ENCODE data around the gene FHIP1A. TPM values are rescaled to one million over a fixed set of nuclear protein-coding genes. Genes with fewer than 3 reads are reported as not detected.

Gene FHIP1A
- polyA plus RNA-seq, 1 donor = 5.0 TPM

DNA sequence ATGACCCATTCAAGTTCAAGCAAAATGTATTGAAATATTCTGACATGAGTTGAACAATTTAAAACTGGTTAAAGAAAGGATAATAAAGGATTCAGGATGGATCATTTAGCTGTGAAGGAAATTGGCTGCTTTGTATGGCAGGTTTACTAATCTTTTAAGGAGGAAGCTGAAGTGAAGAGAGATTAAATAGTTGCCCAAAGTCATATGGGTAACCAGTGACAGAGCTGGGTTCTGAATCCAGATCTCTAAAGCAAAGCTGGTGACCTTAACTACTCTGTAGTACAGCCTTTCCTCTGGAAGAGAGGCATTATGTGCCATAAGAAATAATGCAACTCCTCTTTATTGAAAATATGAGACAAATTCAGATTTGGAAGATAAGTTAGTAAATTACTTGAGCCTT, 22.8 kb downstream of the FHIP1A start:
- Histone ChIP-seq H3K27ac (ENCODE audit: low read length) (no peak overlapping the region), H3K36me3 (ENCODE audit: control insufficient read depth, insufficient read depth, low read length) (no peaks in the 10 kb centered on the region), H3K9me3 (ENCODE audit: control insufficient read depth, low read depth, low read length) (no peaks in the 10 kb centered on the region), H3K4me1 (ENCODE audit: control insufficient read depth, insufficient read depth, low read length) (no peaks in the 10 kb centered on the region), H3K27me3 (ENCODE audit: control insufficient read depth, insufficient read depth, low read length) (no peaks in the 10 kb centered on the region), H3K4me3 (ENCODE audit: low read length) (no peak overlapping the region)
- no peak for DNase-seq

DNA sequence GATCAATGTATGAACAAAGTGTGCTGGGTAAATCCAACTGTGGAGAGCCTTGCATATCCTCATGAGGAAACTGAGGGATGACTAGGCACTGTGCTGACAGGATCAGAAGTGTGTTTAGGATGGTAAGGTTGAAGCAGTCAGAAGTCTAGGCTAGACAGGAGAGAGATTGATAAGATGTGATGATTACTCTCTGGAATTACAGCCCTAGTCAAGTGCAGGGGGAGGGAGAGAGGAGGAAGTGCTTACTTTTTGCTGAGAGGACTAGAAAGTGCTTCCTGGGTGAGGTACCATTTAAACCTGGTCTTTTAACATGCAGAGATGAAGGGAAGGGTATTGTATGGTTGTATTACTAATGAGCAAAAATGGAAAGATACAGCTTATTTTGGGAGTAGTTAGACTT, 23.7 kb downstream of the FHIP1A start:
- Histone ChIP-seq H3K9me3 (ENCODE audit: control insufficient read depth, low read depth, low read length) (no peaks in the 10 kb centered on the region), H3K36me3 (ENCODE audit: control insufficient read depth, insufficient read depth, low read length) (no peaks in the 10 kb centered on the region), H3K27ac (ENCODE audit: low read length) (no peak overlapping the region), H3K4me1 (ENCODE audit: control insufficient read depth, insufficient read depth, low read length) (no peaks in the 10 kb centered on the region), H3K4me3 (ENCODE audit: low read length) (no peak overlapping the region), H3K27me3 (ENCODE audit: control insufficient read depth, insufficient read depth, low read length) (no peaks in the 10 kb centered on the region)
- no peak for DNase-seq

- Histone ChIP-seq H3K27ac (ENCODE audit: low read length) (no peak overlapping the region), H3K27me3 (ENCODE audit: control insufficient read depth, insufficient read depth, low read length) (no peaks in the 10 kb centered on the region)
These were observed 25.3 kb downstream of the FHIP1A start for GRCh38 chr4:151434183-151434860.

GRCh38 chr4:151436093-151436518, 27.1 kb downstream of the FHIP1A start:
- Histone ChIP-seq H3K9me3 (ENCODE audit: control insufficient read depth, low read depth, low read length) (no peaks in the 10 kb centered on the region), H3K27ac (ENCODE audit: low read length) (no peak overlapping the region), H3K27me3 (ENCODE audit: control insufficient read depth, insufficient read depth, low read length) (no peaks in the 10 kb centered on the region), H3K4me3 (ENCODE audit: low read length) (no peak overlapping the region), H3K36me3 (ENCODE audit: control insufficient read depth, insufficient read depth, low read length) (no peaks in the 10 kb centered on the region), H3K4me1 (ENCODE audit: control insufficient read depth, insufficient read depth, low read length) (no peaks in the 10 kb centered on the region)
- DNase-seq = no peak
- WGBS (ENCODE audit: insufficient coverage, low lambda C conversion rate) = 100% methylated on average over 2 of the region's 4 CpGs

More at GRCh38 chr4:151434183-151434860, 25.3 kb downstream of the FHIP1A start:
- no peak overlapping the region for H3K4me3 ChIP-seq (ENCODE audit: low read length)
- no peaks in the 10 kb centered on the region for H3K4me1 ChIP-seq (ENCODE audit: control insufficient read depth, insufficient read depth, low read length)
- no peaks in the 10 kb centered on the region for H3K9me3 ChIP-seq (ENCODE audit: control insufficient read depth, low read depth, low read length)
- DNase-seq = no peak
- H3K36me3 ChIP-seq (ENCODE audit: control insufficient read depth, insufficient read depth, low read length) = no peaks in the 10 kb centered on the region

GRCh38 chr4:151437505-151437904, 28.5 kb downstream of the FHIP1A start:
- WGBS (ENCODE audit: insufficient coverage, low lambda C conversion rate) = no CpG with 5 or more reads among the region's 1 CpG
- no peaks in the 10 kb centered on the region for H3K36me3 ChIP-seq (ENCODE audit: control insufficient read depth, insufficient read depth, low read length)
- no peak for DNase-seq

GRCh38 chr4:151438154-151438553, 29.2 kb downstream of the FHIP1A start:
- H3K27me3 ChIP-seq (ENCODE audit: control insufficient read depth, insufficient read depth, low read length) = no peaks in the 10 kb centered on the region
- H3K9me3 ChIP-seq (ENCODE audit: control insufficient read depth, low read depth, low read length) = no peaks in the 10 kb centered on the region
- H3K4me1 ChIP-seq (ENCODE audit: control insufficient read depth, insufficient read depth, low read length) = no peaks in the 10 kb centered on the region
- WGBS (ENCODE audit: insufficient coverage, low lambda C conversion rate) = no CpG with 5 or more reads among the region's 6 CpGs
- no peaks in the 10 kb centered on the region for H3K36me3 ChIP-seq (ENCODE audit: control insufficient read depth, insufficient read depth, low read length)
- no peak overlapping the region for H3K4me3 ChIP-seq (ENCODE audit: low read length)
- H3K27ac ChIP-seq (ENCODE audit: low read length) = no peak overlapping the region
- no peak for DNase-seq

More at GRCh38 chr4:151437505-151437904, 28.5 kb downstream of the FHIP1A start:
- no peaks in the 10 kb centered on the region for H3K4me1 ChIP-seq (ENCODE audit: control insufficient read depth, insufficient read depth, low read length)
- no peak overlapping the region for H3K27ac ChIP-seq (ENCODE audit: low read length)
- no peak overlapping the region for H3K4me3 ChIP-seq (ENCODE audit: low read length)
- no peaks in the 10 kb centered on the region for H3K9me3 ChIP-seq (ENCODE audit: control insufficient read depth, low read depth, low read length)
- no peaks in the 10 kb centered on the region for H3K27me3 ChIP-seq (ENCODE audit: control insufficient read depth, insufficient read depth, low read length)

DNA sequence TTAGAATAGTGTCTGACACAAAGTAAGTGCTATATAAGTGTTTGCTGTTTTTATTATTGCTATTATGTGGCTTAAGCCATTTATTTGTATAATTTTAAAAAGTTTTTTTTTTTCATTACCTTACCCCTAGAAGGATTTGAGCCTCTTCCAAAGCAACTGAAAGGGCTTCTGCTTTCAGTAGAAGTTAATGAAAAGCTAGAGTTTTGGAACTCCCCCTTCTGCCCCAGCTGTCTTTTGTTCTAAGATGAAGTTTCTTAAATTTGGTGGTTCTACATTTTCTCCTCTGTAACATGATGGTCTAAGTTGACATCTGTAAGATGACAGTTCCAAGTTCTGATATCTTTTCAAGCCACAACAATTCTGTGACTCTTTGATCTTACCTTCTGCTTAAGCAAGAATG, 30.3 kb downstream of the FHIP1A start:
- Histone ChIP-seq H3K4me1 (ENCODE audit: control insufficient read depth, insufficient read depth, low read length) (no peaks in the 10 kb centered on the region), H3K36me3 (ENCODE audit: control insufficient read depth, insufficient read depth, low read length) (no peaks in the 10 kb centered on the region), H3K9me3 (ENCODE audit: control insufficient read depth, low read depth, low read length) (no peaks in the 10 kb centered on the region), H3K27me3 (ENCODE audit: control insufficient read depth, insufficient read depth, low read length) (no peaks in the 10 kb centered on the region), H3K4me3 (ENCODE audit: low read length) (no peak overlapping the region), H3K27ac (ENCODE audit: low read length) (no peak overlapping the region)
- DNase-seq = no peak

DNA sequence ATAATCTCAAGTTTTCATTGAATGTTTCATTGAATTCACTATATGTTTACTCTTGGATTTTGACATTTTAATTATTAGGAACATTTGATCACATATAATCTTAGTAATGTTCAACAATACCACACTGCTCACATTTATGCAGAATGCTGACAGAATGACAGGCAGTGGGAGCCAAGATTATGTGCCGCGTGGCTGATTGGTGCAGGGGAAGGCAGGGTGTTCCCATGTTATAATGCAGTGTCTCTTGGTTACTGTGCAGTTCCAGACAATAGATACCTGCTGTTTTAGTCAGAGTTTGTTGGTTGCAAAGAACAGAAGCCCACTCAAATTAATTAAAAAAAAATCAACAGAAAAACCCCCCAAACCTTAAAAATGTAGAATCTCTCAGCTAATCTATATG, 33.0 kb downstream of the FHIP1A start:
- no CpG with 5 or more reads among the region's 2 CpGs for WGBS (ENCODE audit: insufficient coverage, low lambda C conversion rate)
- Histone ChIP-seq H3K27ac (ENCODE audit: low read length) (no peak overlapping the region), H3K9me3 (ENCODE audit: control insufficient read depth, low read depth, low read length) (no peaks in the 10 kb centered on the region), H3K36me3 (ENCODE audit: control insufficient read depth, insufficient read depth, low read length) (no peaks in the 10 kb centered on the region), H3K4me3 (ENCODE audit: low read length) (no peak overlapping the region), H3K27me3 (ENCODE audit: control insufficient read depth, insufficient read depth, low read length) (no peaks in the 10 kb centered on the region), H3K4me1 (ENCODE audit: control insufficient read depth, insufficient read depth, low read length) (no peaks in the 10 kb centered on the region)
- DNase-seq = no peak

DNA sequence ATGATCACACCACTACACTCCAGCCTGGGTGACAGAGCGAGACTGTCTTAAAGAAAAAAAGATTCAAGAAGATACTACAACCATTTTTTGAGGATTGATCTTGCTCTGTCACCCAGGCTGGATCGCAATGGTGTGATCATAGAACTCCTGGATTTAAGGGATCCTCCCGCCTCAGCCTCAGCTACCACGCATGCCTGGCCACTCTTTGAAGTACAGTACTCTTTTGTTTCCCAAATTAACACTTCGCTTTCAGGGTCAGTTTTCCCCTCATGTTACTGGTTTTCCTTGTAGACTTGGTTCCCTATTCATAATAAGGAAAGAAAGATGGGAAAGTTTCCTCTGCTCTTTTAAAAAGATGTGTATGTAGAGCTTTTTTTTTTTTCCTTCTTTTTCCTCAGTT, 34.3 kb downstream of the FHIP1A start:
- DNase-seq = no peak
- Histone ChIP-seq H3K9me3 (ENCODE audit: control insufficient read depth, low read depth, low read length) (no peaks in the 10 kb centered on the region), H3K4me1 (ENCODE audit: control insufficient read depth, insufficient read depth, low read length) (no peaks in the 10 kb centered on the region), H3K27me3 (ENCODE audit: control insufficient read depth, insufficient read depth, low read length) (no peaks in the 10 kb centered on the region), H3K36me3 (ENCODE audit: control insufficient read depth, insufficient read depth, low read length) (no peaks in the 10 kb centered on the region), H3K27ac (ENCODE audit: low read length) (no peak overlapping the region), H3K4me3 (ENCODE audit: low read length) (no peak overlapping the region)
- no CpG with 5 or more reads among the region's 5 CpGs for WGBS (ENCODE audit: insufficient coverage, low lambda C conversion rate)

DNA sequence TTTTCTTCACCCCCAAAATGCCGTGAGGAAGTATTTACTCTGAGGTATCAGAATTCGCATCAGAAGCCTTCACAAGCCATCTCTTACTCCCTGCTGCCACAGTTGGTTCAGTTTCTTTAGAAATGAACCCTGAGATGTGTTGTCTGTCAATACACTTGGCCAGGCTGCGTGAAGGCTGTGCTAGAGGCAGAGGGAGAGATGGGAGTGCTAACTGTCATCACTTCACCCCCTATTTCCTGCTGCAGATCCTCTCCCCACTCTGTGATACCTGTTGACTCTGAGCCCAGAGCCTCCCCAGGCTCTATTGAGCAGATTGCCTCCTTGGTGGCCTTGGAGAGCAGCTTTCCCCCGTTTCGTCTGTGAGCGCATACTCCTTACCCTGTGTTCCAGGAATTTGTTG, 34.8 kb downstream of the FHIP1A start:
- H3K4me1 ChIP-seq (ENCODE audit: control insufficient read depth, insufficient read depth, low read length) = no peaks in the 10 kb centered on the region
- H3K36me3 ChIP-seq (ENCODE audit: control insufficient read depth, insufficient read depth, low read length) = no peaks in the 10 kb centered on the region
- no peak overlapping the region for H3K27ac ChIP-seq (ENCODE audit: low read length)
- no CpG with 5 or more reads among the region's 6 CpGs for WGBS (ENCODE audit: insufficient coverage, low lambda C conversion rate)
- no peak overlapping the region for H3K4me3 ChIP-seq (ENCODE audit: low read length)
- DNase-seq = no peak
- H3K27me3 ChIP-seq (ENCODE audit: control insufficient read depth, insufficient read depth, low read length) = no peaks in the 10 kb centered on the region
- no peaks in the 10 kb centered on the region for H3K9me3 ChIP-seq (ENCODE audit: control insufficient read depth, low read depth, low read length)

DNA sequence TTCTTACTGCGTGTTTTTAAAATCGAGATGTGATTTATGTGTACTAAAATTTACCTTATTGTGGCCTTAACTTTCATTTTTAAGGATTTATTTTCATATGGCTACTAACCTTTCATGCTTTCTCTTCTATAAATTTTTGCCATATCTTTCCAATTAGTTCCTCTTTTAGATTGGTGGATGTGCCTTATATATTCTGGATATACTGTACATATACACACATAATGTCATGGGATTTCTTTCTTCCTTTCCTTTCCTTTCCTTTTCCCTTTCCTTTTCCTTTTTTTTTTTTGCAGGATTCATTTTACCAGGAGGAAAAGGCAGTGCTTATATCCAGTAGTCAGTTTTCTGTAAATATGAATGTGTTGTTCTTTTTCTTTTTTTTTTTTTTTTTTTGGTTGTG, 37.2 kb downstream of the FHIP1A start:
- no peak for DNase-seq
- Histone ChIP-seq H3K36me3 (ENCODE audit: control insufficient read depth, insufficient read depth, low read length) (no peaks in the 10 kb centered on the region), H3K27ac (ENCODE audit: low read length) (no peak overlapping the region), H3K9me3 (ENCODE audit: control insufficient read depth, low read depth, low read length) (no peaks in the 10 kb centered on the region), H3K27me3 (ENCODE audit: control insufficient read depth, insufficient read depth, low read length) (no peaks in the 10 kb centered on the region), H3K4me3 (ENCODE audit: low read length) (no peak overlapping the region), H3K4me1 (ENCODE audit: control insufficient read depth, insufficient read depth, low read length) (no peaks in the 10 kb centered on the region)
- 100% methylated on average over 2 of the region's 2 CpGs for WGBS (ENCODE audit: insufficient coverage, low lambda C conversion rate)
